Esophagus muscularis mucosa (tissue), 3 donors: Measurements from ENCODE around the gene NPLOC4.

ENCODE experiments used
- POLR2A ChIP-seq: fragments of 450-650 bp; IDR thresholded peaks from one replicate; pipeline ENCODE4 v1.6.1; 2017; ENCODE audit warnings: antibody characterized with exemption, moderate library complexity, mild to moderate bottlenecking, low read depth
- POLR2AphosphoS5 ChIP-seq, 2 donors: sonication (generic); formaldehyde crosslinking; IDR thresholded peaks; one replicate each; pipeline ENCODE4 v1.6.1; 2017; ENCODE audit warnings: antibody characterized with exemption in 2 of 2
- TF ChIP-seq, protein P1 (sequence below), 3 experiments: fragments of 200-600 bp in 2 of 3; fragments of 450-650 bp in 1 of 3; sonication (generic) in 2 of 3; IDR thresholded peaks; one replicate each; pipeline ENCODE4 v1.5.1; 2017 to 2019; ENCODE audit warnings: antibody characterized with exemption in 3 of 3, mild to moderate bottlenecking in 2 of 3, moderate library complexity in 1 of 3

DNA sequence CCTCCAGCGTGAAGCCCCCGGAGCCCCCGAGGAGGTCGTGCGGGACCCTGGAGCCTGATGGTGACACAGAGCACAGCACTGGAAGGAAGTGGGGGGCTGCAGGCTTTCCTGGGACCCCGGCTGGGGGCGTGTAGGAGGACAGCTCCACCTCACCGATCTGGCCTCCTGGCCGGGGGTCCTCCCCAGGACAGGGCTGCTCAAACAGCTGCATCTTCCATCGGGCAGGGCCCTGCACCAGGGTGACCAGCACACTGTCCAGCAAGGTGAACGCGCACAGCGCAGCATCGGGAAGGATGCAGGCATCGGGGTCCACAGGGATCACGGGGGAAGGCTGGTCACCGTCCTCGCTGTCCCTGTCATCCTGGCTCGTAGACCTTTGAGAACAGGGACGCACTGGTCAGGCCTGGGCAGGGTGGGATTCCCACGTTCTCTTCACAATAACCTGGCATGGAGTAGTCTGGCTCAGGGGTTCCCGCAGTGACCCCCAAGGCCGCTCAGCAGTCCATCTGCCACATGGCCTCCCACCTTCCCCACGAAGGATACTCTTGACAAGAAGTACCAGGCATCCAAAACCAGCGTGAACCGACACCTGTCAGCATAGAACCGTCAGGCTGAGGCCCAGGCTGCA lies 86.0 kb downstream of the NPLOC4 start:
- TF ChIP-seq, protein P1, sequence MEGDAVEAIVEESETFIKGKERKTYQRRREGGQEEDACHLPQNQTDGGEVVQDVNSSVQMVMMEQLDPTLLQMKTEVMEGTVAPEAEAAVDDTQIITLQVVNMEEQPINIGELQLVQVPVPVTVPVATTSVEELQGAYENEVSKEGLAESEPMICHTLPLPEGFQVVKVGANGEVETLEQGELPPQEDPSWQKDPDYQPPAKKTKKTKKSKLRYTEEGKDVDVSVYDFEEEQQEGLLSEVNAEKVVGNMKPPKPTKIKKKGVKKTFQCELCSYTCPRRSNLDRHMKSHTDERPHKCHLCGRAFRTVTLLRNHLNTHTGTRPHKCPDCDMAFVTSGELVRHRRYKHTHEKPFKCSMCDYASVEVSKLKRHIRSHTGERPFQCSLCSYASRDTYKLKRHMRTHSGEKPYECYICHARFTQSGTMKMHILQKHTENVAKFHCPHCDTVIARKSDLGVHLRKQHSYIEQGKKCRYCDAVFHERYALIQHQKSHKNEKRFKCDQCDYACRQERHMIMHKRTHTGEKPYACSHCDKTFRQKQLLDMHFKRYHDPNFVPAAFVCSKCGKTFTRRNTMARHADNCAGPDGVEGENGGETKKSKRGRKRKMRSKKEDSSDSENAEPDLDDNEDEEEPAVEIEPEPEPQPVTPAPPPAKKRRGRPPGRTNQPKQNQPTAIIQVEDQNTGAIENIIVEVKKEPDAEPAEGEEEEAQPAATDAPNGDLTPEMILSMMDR (IDR thresholded peaks at IDR 0.05): no peak
- TF ChIP-seq POLR2A (no peak), POLR2AphosphoS5 (IDR thresholded peaks at IDR 0.05) (no peak)
